HCT116 (cell line): ENCODE results near the gene LRP1B. TPM values are rescaled to one million over a fixed set of nuclear protein-coding genes. Genes with fewer than 3 reads are reported as not detected.
A peak's percentile ranks its signal among the peaks of the same experiment; 100 is the strongest.

Source experiments
- ATAC-seq: fragments of 200-7000 bp; cut with Tn5 transposase; 2 replicates; pipeline ENCODE4 v1.9.1; 2020; ENCODE audit warnings: mild to moderate bottlenecking, moderate library complexity
- BruUV-seq: library from RNA; stranded (reverse); fragments of 400-500 nt; replicated peaks from 2 replicates; lab custom pipeline; 2021; lab: Mats Ljungman, UMichigan
- CTCF ChIA-PET: fragments of 300-600 bp; sonication (Branson Sonifier 250); formaldehyde crosslinking; loops from one replicate; lab custom pipeline; 2021; ENCODE audit warnings: antibody characterized with exemption; lab: Charles Lee
- POLR2A ChIA-PET: fragments of 300-600, 350-600 bp; sonication (Branson Sonifier 250); formaldehyde crosslinking; loops from one replicate; lab custom pipeline; 2021; ENCODE audit warnings: antibody characterized with exemption; lab: Charles Lee
- RAD21 ChIA-PET, 2 experiments: fragments of 300-600 bp; sonication (Branson Sonifier 250); formaldehyde crosslinking; loops; one replicate each; lab custom pipeline; 2023; ENCODE audit warnings: low total read pairs in 2 of 2; ENCODE audit not compliant: uncharacterized antibody in 2 of 2, unreplicated experiment in 2 of 2, low non-redundant PET in 1 of 2; lab: Charles Lee
- DNase-seq: peaks from one replicate; pipeline ENCODE4 v3.0.0-alpha.2; 2010; ENCODE audit warnings: low read depth, low spot score
- H2AFZ ChIP-seq: fragments of 200-600 bp; shearing (Covaris generic), sonication (generic); 2 replicates; pipeline ENCODE4 v1.6.1; 2017; ENCODE audit warnings: low read depth, mixed run types, mixed read lengths, antibody characterized with exemption, low read length; ENCODE audit not compliant: poor library complexity, severe bottlenecking
- H3K27ac ChIP-seq: 2 replicates; pipeline ENCODE4 v1.5.1; 2012; ENCODE audit warnings: low read depth, low read length
- H3K27me3 ChIP-seq: fragments of 200-600 bp; sonication (generic); 2 replicates; pipeline ENCODE4 v1.6.1; 2016; ENCODE audit warnings: mixed run types, low read length, mixed read lengths; ENCODE audit not compliant: insufficient read depth
- H3K36me3 ChIP-seq, 2 experiments: fragments of 200-500 bp in 1 of 2; fragments of 200-600 bp in 1 of 2; sonication (Bioruptor generic) in 1 of 2; sonication (generic) in 1 of 2; 2 replicates each; pipeline versions ENCODE4 v1.5.1 to v1.6.1; 2014 to 2016; ENCODE audit warnings: low read length in 2 of 2, inconsistent platforms in 1 of 2, mixed read lengths in 1 of 2, mixed run types in 1 of 2; ENCODE audit not compliant: insufficient read depth in 2 of 2, control insufficient read depth in 1 of 2
- H3K4me1 ChIP-seq, 2 experiments: fragments of 200-600 bp in 1 of 2; sonication (generic) in 1 of 2; 2 replicates each; pipeline versions ENCODE4 v1.5.1 to v1.6.1; 2012 to 2017; ENCODE audit warnings: low read length in 2 of 2, inconsistent platforms in 1 of 2, mild to moderate bottlenecking in 1 of 2, mixed read lengths in 1 of 2, mixed run types in 1 of 2, moderate library complexity in 1 of 2; ENCODE audit not compliant: insufficient read depth in 2 of 2, control insufficient read depth in 1 of 2
- H3K4me2 ChIP-seq: fragments of 200-600 bp; sonication (generic); 2 replicates; pipeline ENCODE4 v1.6.1; 2017; ENCODE audit warnings: mixed run types, low read length, mixed read lengths
- H3K4me3 ChIP-seq, 2 experiments: fragments of 200-600 bp in 1 of 2; sonication (generic) in 1 of 2; replicated peaks in 1 of 2; 2 replicates each; pipeline ENCODE4 v1.5.1; 2011 to 2016; ENCODE audit warnings: low read length in 2 of 2, control low read depth in 1 of 2, low read depth in 1 of 2, mild to moderate bottlenecking in 1 of 2, mixed read lengths in 1 of 2, mixed run types in 1 of 2
- H3K79me2 ChIP-seq: fragments of 200-600 bp; sonication (generic); 2 replicates; pipeline ENCODE4 v1.6.1; 2017; ENCODE audit warnings: mild to moderate bottlenecking, mixed run types, low read length, moderate library complexity, mixed read lengths; ENCODE audit not compliant: insufficient read depth
- H3K9ac ChIP-seq: fragments of 200-600 bp; sonication (generic); 2 replicates; pipeline ENCODE4 v1.6.1; 2016; ENCODE audit warnings: low read length, mixed read lengths
- H3K9me2 ChIP-seq: fragments of 200-600 bp; sonication (generic), shearing (Covaris generic); 2 replicates; pipeline ENCODE4 v1.6.1; 2017; ENCODE audit warnings: mixed run types, mild to moderate bottlenecking, moderate library complexity; ENCODE audit not compliant: insufficient read depth
- H3K9me3 ChIP-seq, 2 experiments: fragments of 200-500 bp in 1 of 2; fragments of 200-600 bp in 1 of 2; sonication (Bioruptor generic) in 1 of 2; sonication (generic) in 1 of 2; 2 replicates each; pipeline ENCODE4 v1.6.1; 2014 to 2017; ENCODE audit warnings: low read length in 2 of 2, mixed read lengths in 2 of 2, inconsistent platforms in 1 of 2, low read depth in 1 of 2, mild to moderate bottlenecking in 1 of 2, mixed run types in 1 of 2, moderate library complexity in 1 of 2; ENCODE audit not compliant: control insufficient read depth in 1 of 2, insufficient read depth in 1 of 2
- H4K20me1 ChIP-seq: fragments of 200-600 bp; sonication (generic), shearing (Covaris generic); 2 replicates; pipeline ENCODE4 v1.6.1; 2017; ENCODE audit warnings: mixed run types, mild to moderate bottlenecking, moderate library complexity; ENCODE audit not compliant: insufficient read depth
- ATF3 ChIP-seq: IDR thresholded peaks from 2 replicates; pipeline ENCODE4 v1.6.1; 2012
- CEBPB ChIP-seq: IDR thresholded peaks from 2 replicates; pipeline ENCODE4 v1.6.1; 2012; ENCODE audit warnings: low read depth
- EGR1 ChIP-seq: IDR thresholded peaks from 2 replicates; pipeline ENCODE4 v1.6.1; 2012; ENCODE audit warnings: low read depth
- JUND ChIP-seq: IDR thresholded peaks from 2 replicates; pipeline ENCODE4 v1.6.1; 2012
- MAX ChIP-seq: IDR thresholded peaks from 2 replicates; pipeline ENCODE4 v1.6.1; 2012
- POLR2A ChIP-seq: IDR thresholded peaks from 2 replicates; pipeline ENCODE4 v1.7.0; 2011; ENCODE audit warnings: borderline replicate concordance; ENCODE audit not compliant: insufficient read depth, insufficient read length; ENCODE audit errors: extremely low read depth
- POLR2AphosphoS5 ChIP-seq: IDR thresholded peaks from 2 replicates; pipeline ENCODE4 v1.6.1; 2011; ENCODE audit warnings: mild to moderate bottlenecking, low read depth, low read length, moderate library complexity
- SIN3A ChIP-seq: IDR thresholded peaks from 2 replicates; pipeline ENCODE4 v1.6.1; 2012; ENCODE audit warnings: low read depth
- ZFX ChIP-seq: fragments of 450-650 bp; IDR thresholded peaks from 2 replicates; pipeline ENCODE4 v1.6.1; 2017
- ZNF274 ChIP-seq: fragments of 200-500 bp; sonication (Bioruptor generic); IDR thresholded peaks from 2 replicates; pipeline ENCODE4 v1.6.1; 2014; ENCODE audit warnings: mild to moderate bottlenecking, low read depth, low read length, inconsistent platforms
- intact Hi-C: fragments of 100-400 bp; cut with micrococcal nuclease; formaldehyde crosslinking; loops from 2 replicates; pipeline ENCODE4 v1.10.0; 2022
- total RNA-seq: library from RNA; stranded (reverse); gene quantifications from one replicate; pipeline ENCODE4 v1.2.1, GENCODE V29; 2021; ENCODE audit not compliant: unreplicated experiment
- TF ChIP-seq, protein P1 (sequence below), 3 experiments: fragments of 200-600 bp in 1 of 3; sonication (generic) in 1 of 3; IDR thresholded peaks in 2 of 3; conservative IDR thresholded peaks in 1 of 3; 2 replicates each; pipeline ENCODE4 v1.5.1; 2012 to 2017; ENCODE audit warnings: low read depth in 2 of 3, low read length in 2 of 3, antibody characterized with exemption in 1 of 3, borderline replicate concordance in 1 of 3, control low read depth in 1 of 3, mild to moderate bottlenecking in 1 of 3, mixed read lengths in 1 of 3, mixed run types in 1 of 3, moderate library complexity in 1 of 3; ENCODE audit not compliant: insufficient read depth in 1 of 3

Gene LRP1B
- total RNA-seq, 1 experiment from 2014 or later = 0.34 TPM

DNA sequence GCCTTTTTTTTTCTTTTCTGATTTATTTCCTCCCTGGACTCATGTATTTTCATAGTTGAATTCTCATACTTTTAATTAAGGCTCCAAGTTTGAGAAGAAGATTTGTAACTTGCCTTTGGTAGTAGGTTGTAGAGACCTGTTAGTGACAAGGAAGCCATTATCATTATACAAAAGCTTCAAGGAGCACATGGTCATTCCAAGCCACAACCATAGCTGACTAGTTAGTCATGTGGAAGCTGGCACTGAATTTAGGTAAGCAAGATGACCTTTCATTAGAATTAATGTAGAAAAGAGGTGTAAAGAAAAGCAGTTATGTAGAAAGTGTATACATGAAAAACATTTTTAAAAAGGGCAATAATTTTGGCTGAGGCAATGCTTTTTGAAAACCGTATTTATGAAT is 89.7 kb downstream of the LRP1B start:
- intact Hi-C loops = no loop called here
- Histone ChIP-seq H3K4me1 (peaks cover 0 to 9% of the 10 kb centered on the region in 2 experiments; a peak in 2 of 4 replicates), H3K27me3 (no peaks in the 10 kb centered on the region), H3K27ac (peak overlapping the region; percentile 3; the same call in 1 of the 2 replicates), H2AFZ (peak overlapping the region; percentile 52), H3K9me3 (no peaks in the 10 kb centered on the region), H4K20me1 (no peaks in the 10 kb centered on the region), H3K9ac (no peak overlapping the region), H3K79me2 (no peaks in the 10 kb centered on the region)
- ChIA-PET CTCF (no interaction called here), POLR2A (interaction anchor here (0.9 kb wide), 1 partner anchor 9 kb away, joined by 3 read pairs; no protein-coding TSS in a partner anchor), RAD21 (no interaction called here)
- no peak for ATAC-seq
- BruUV-seq = no TSS peak
- peak; percentile 53 for TF ChIP-seq MAX
- TF ChIP-seq EGR1 = no peak
- TF ChIP-seq JUND = no peak
- no peak for TF ChIP-seq ZFX
- TF ChIP-seq, protein P1, sequence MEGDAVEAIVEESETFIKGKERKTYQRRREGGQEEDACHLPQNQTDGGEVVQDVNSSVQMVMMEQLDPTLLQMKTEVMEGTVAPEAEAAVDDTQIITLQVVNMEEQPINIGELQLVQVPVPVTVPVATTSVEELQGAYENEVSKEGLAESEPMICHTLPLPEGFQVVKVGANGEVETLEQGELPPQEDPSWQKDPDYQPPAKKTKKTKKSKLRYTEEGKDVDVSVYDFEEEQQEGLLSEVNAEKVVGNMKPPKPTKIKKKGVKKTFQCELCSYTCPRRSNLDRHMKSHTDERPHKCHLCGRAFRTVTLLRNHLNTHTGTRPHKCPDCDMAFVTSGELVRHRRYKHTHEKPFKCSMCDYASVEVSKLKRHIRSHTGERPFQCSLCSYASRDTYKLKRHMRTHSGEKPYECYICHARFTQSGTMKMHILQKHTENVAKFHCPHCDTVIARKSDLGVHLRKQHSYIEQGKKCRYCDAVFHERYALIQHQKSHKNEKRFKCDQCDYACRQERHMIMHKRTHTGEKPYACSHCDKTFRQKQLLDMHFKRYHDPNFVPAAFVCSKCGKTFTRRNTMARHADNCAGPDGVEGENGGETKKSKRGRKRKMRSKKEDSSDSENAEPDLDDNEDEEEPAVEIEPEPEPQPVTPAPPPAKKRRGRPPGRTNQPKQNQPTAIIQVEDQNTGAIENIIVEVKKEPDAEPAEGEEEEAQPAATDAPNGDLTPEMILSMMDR (IDR thresholded peaks at IDR 0.05 in 2 of 3, conservative IDR thresholded peaks at IDR 0.05 in 1 of 3; ENCODE audit: borderline replicate concordance in 1 of 3, insufficient read depth in 1 of 3, low read depth in 2 of 3, low read length in 2 of 3) = no peak
- TF ChIP-seq, all 23 proteins: peak for 1
- Histone ChIP-seq H3K4me2 (no peak overlapping the region), H3K9me2 (no peaks in the 10 kb centered on the region), H3K36me3 (no peaks in the 10 kb centered on the region), H3K4me3 (no peak overlapping the region)
- DNase-seq = no peak

- H3K4me3 ChIP-seq = no peak overlapping the region
- H3K27ac ChIP-seq = peak overlapping the region; percentile 3; the same call in 1 of the 2 replicates
- ChIA-PET POLR2A (interaction anchor here (0.9 kb wide), 1 partner anchor 10 kb away, joined by 3 read pairs; no protein-coding TSS in a partner anchor), CTCF (no interaction called here), RAD21 (no interaction called here)
- TF ChIP-seq POLR2A = no peak
- TF ChIP-seq ZNF274 = no peak
- TF ChIP-seq JUND = no peak
- no peak for TF ChIP-seq SIN3A
- TF ChIP-seq CEBPB = no peak
- no peak for TF ChIP-seq POLR2AphosphoS5
- TF ChIP-seq ATF3 = no peak
- no peaks in the 10 kb centered on the region for H3K36me3 ChIP-seq
- H3K4me1 ChIP-seq = peaks cover 0 to 9% of the 10 kb centered on the region in 2 experiments; a peak in 2 of 4 replicates
- no peak for DNase-seq
- no peaks in the 10 kb centered on the region for H3K9me2 ChIP-seq
- intact Hi-C loops = no loop called here
- no peaks in the 10 kb centered on the region for H3K27me3 ChIP-seq
- peak overlapping the region; percentile 52 for H2AFZ ChIP-seq
- no peaks in the 10 kb centered on the region for H3K9me3 ChIP-seq
- H3K79me2 ChIP-seq = no peaks in the 10 kb centered on the region
- no TSS peak for BruUV-seq
- no peak for ATAC-seq
- H3K4me2 ChIP-seq = no peak overlapping the region
- H3K9ac ChIP-seq = no peak overlapping the region
- no peaks in the 10 kb centered on the region for H4K20me1 ChIP-seq
Observed at GRCh38 chr2:142040556-142040955, 90.3 kb downstream of the LRP1B start.
